Measurements from ENCODE around the gene PIP5KL1.
"Not testable (repeated sequence)": the region's sequence is repeated elsewhere in the genome, so short reads cannot be mapped to it uniquely, and the experiment has no call there.

DNA sequence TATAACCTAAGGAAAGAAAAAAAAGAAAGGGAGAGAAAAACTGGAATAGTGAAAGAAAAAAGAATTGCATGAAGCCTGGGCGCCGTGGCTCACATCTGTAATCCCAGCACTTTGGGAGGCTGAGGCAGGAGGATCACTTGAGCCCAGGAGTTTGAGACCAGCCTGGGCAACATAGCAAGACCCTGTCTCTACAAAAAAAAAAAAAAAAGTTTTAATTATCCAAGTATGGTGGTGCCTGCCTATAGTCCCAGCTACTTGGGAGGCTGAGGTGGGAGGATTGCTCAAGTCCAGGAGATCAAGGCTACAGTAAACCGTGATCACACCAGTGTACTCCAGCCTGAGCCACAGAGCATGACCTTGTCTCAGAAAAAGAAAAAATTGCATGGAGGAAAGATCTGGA lies 48.9 kb downstream of the PIP5KL1 start:
- not testable (repeated sequence) for TF ChIP-seq POLR2AphosphoS5, TAF1, POLR2A (IDR thresholded peaks at IDR 0.05; ENCODE audit: low read depth, low read length)
